Measurements from ENCODE around the gene SUSD3.
"Not testable (repeated sequence)": the region's sequence is repeated elsewhere in the genome, so short reads cannot be mapped to it uniquely, and the experiment has no call there.

The SUSD3 gene

DNA sequence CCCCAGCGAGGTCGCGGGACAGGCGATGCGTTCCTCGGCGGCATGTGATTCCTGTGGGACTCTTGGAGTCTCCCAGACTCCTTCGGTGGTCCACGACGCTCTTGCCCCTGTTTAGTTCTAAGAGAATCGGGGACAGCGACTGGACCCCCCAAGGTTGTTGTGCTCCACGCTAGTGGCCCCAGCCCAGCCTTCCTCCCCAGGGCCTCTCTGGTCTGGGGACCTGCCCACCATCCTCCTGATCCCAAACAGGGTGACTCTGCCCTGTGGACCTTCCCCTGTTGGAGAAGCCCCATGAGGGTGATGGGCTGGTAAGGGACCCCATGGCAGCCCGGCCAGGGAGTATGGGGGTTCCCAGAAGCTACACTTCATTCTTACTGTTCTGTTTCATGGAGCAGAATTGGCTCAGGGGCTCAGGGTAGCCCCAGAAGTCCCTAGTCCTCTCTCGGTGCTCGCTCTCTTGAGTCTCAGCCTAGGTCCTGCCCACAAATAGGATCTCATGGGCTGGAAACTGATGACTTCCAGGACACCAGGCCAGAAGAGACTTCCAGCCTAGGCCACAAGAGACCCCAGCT is 38.4 kb downstream of the SUSD3 start:
- no peaks in the 10 kb centered on the region for H3K36me3 ChIP-seq (ENCODE audit: control insufficient read depth in 5 of 5, insufficient read depth in 5 of 5, low read length in 5 of 5)
- peak overlapping the region; percentile 35 to 84 (median 80) for H3K9ac ChIP-seq (ENCODE audit: low read length in 5 of 5)
- H3K27me3 ChIP-seq (ENCODE audit: control insufficient read depth in 5 of 5, insufficient read depth in 4 of 5, low read length in 5 of 5): no peaks in the 10 kb centered on the region
- H3K27ac ChIP-seq (ENCODE audit: low read depth, low read length): peak overlapping the region; percentile 77
- H3K4me1 ChIP-seq (ENCODE audit: control insufficient read depth in 5 of 5, insufficient read depth in 5 of 5, low read length in 5 of 5): peaks cover 10 to 69% (median 60%) of the 10 kb centered on the region in 5 donors
- peak overlapping the region; percentile 71 to 87 (median 83) for H3K4me3 ChIP-seq (ENCODE audit: low read depth in 1 of 5, low read length in 5 of 5)
- H3K9me3 ChIP-seq (ENCODE audit: control insufficient read depth in 5 of 5, low read length in 5 of 5): peaks cover 0 to under 1% (median 0%) of the 10 kb centered on the region in 5 donors

GRCh38 chr9:93097511-93098201 is 39.2 kb downstream of the SUSD3 start:
- H3K9ac ChIP-seq (ENCODE audit: low read length in 5 of 5): peak overlapping the region in 4 of 5 donors; percentile 45 to 84 (median 80)
- H3K27me3 ChIP-seq (ENCODE audit: control insufficient read depth in 5 of 5, insufficient read depth in 4 of 5, low read length in 5 of 5): no peaks in the 10 kb centered on the region
- peak overlapping the region; percentile 77 for H3K27ac ChIP-seq (ENCODE audit: low read depth, low read length)
- H3K9me3 ChIP-seq (ENCODE audit: control insufficient read depth in 5 of 5, low read length in 5 of 5): no peaks in the 10 kb centered on the region
- peaks cover 10 to 66% (median 58%) of the 10 kb centered on the region in 5 donors for H3K4me1 ChIP-seq (ENCODE audit: control insufficient read depth in 5 of 5, insufficient read depth in 5 of 5, low read length in 5 of 5)
- H3K36me3 ChIP-seq (ENCODE audit: control insufficient read depth in 5 of 5, insufficient read depth in 5 of 5, low read length in 5 of 5): no peaks in the 10 kb centered on the region
- H3K4me3 ChIP-seq (ENCODE audit: low read depth in 1 of 5, low read length in 5 of 5): peak overlapping the region in 4 of 5 donors; percentile 71 to 87 (median 80)

DNA sequence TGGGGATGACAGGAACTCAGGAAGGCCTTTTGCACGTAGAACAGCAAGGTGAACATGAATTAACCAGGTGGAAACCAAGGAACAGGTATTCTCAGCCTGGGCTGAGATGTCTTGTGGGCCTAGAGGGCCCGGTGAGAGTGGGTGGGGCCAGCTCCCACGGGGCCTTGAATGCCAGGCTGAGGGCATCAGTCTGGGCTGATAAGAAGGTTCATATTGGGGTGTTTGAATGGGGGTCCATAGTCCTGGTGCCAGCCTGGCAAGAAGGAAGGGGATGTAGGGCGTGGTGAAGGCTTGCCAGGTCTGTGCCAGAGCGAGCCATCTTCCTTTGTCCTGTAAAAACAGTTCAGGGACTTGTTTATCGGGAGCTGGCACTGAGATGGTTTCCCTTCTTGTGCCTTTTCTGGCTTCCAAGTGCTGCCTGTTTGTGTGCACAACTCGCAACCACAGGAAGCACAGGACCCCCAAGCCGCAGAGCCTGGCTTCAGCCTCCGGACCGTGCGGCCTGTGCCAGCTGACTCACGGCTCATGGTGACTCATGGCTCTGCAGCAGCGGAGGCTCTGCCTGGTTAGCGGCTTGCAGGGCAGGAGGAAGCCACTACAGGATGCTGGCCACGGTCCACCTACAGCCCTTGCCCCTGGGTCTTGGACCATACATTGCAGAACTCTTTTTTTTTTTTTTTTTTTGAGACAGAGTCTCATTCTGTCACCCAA is 39.9 kb downstream of the SUSD3 start:
- H3K9ac ChIP-seq (ENCODE audit: low read length in 5 of 5): peak overlapping the region in 3 of 5 donors; percentile 45 to 56 (median 48)
- H3K9me3 ChIP-seq (ENCODE audit: control insufficient read depth in 5 of 5, low read length in 5 of 5): no peaks in the 10 kb centered on the region
- peak overlapping the region; percentile 77 for H3K27ac ChIP-seq (ENCODE audit: low read depth, low read length)
- H3K4me3 ChIP-seq (ENCODE audit: low read depth in 1 of 5, low read length in 5 of 5): peak overlapping the region in 4 of 5 donors; percentile 21 to 87 (median 60)
- H3K36me3 ChIP-seq (ENCODE audit: control insufficient read depth in 5 of 5, insufficient read depth in 5 of 5, low read length in 5 of 5): no peaks in the 10 kb centered on the region
- no peaks in the 10 kb centered on the region for H3K27me3 ChIP-seq (ENCODE audit: control insufficient read depth in 5 of 5, insufficient read depth in 4 of 5, low read length in 5 of 5)
- peaks cover 10 to 59% (median 54%) of the 10 kb centered on the region in 5 donors for H3K4me1 ChIP-seq (ENCODE audit: control insufficient read depth in 5 of 5, insufficient read depth in 5 of 5, low read length in 5 of 5)

GRCh38 chr9:93099551-93100275 is 41.2 kb downstream of the SUSD3 start:
- Histone ChIP-seq H3K9me3 (ENCODE audit: control insufficient read depth in 5 of 5, low read length in 5 of 5) (peaks cover 0 to 9% (median 0%) of the 10 kb centered on the region in 5 donors), H3K36me3 (ENCODE audit: control insufficient read depth in 5 of 5, insufficient read depth in 5 of 5, low read length in 5 of 5) (peaks cover 0 to 3% (median 0%) of the 10 kb centered on the region in 5 donors), H3K27me3 (ENCODE audit: control insufficient read depth in 5 of 5, insufficient read depth in 4 of 5, low read length in 5 of 5) (no peaks in the 10 kb centered on the region), H3K4me3 (ENCODE audit: low read depth in 1 of 5, low read length in 5 of 5) (no peak overlapping the region), H3K27ac (ENCODE audit: low read depth, low read length) (peak overlapping the region; percentile 30), H3K4me1 (ENCODE audit: control insufficient read depth in 5 of 5, insufficient read depth in 5 of 5, low read length in 5 of 5) (peaks cover 9 to 46% (median 42%) of the 10 kb centered on the region in 5 donors), H3K9ac (ENCODE audit: low read length in 5 of 5) (no peak overlapping the region)

DNA sequence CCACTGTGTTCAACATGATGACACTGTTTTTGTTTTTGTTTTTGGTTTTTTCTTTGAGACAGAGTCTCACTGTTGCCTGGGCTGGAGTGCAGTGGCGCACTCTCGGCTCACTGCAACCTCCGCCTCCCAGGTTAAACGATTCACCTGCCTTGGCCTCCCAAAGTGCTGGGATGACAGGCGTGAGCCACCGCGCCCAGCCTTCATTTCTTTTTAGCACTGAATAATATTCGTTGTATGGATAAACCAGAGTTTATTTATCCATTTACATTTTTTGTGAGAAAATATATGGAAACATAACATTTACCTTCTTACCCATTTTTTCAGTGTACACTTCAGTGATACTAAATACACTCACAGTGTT is 41.8 kb downstream of the SUSD3 start:
- H3K27me3 ChIP-seq (ENCODE audit: control insufficient read depth in 5 of 5, insufficient read depth in 4 of 5, low read length in 5 of 5): no peaks in the 10 kb centered on the region
- peaks cover 0 to 9% (median 0%) of the 10 kb centered on the region in 5 donors for H3K9me3 ChIP-seq (ENCODE audit: control insufficient read depth in 5 of 5, low read length in 5 of 5)
- H3K4me1 ChIP-seq (ENCODE audit: control insufficient read depth in 5 of 5, insufficient read depth in 5 of 5, low read length in 5 of 5): peaks cover 8 to 40% (median 37%) of the 10 kb centered on the region in 5 donors
- H3K36me3 ChIP-seq (ENCODE audit: control insufficient read depth in 5 of 5, insufficient read depth in 5 of 5, low read length in 5 of 5): peaks cover 0 to 3% (median 0%) of the 10 kb centered on the region in 5 donors
- H3K9ac ChIP-seq (ENCODE audit: low read length in 5 of 5): no peak overlapping the region
- H3K27ac ChIP-seq (ENCODE audit: low read depth, low read length): no peak overlapping the region
- H3K4me3 ChIP-seq (ENCODE audit: low read depth in 1 of 5, low read length in 5 of 5): no peak overlapping the region

DNA sequence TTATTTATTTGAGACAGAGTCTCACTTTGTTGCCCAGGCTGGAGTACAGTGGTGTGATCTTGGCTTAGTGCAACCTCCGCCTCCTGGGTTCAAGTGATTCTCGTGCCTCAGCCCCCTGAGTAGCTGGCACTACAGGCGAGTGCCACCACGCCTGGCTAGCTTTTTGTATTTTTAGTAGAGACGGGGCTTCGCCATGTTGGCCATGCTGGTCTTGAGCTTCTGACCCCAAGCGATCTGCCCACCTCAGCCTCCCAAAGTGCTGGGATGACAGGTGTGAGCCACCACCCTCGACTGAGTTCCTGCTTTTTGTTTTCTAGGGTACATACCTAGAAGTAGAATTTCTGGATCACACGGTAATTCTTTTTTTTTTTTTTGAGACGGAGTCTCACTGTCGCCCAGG is 42.6 kb downstream of the SUSD3 start:
- H3K4me3 ChIP-seq (ENCODE audit: low read depth in 1 of 5, low read length in 5 of 5); H3K9ac ChIP-seq (ENCODE audit: low read length in 5 of 5); H3K27me3 ChIP-seq (ENCODE audit: control insufficient read depth in 5 of 5, insufficient read depth in 4 of 5, low read length in 5 of 5); H3K9me3 ChIP-seq (ENCODE audit: control insufficient read depth in 5 of 5, low read length in 5 of 5); H3K36me3 ChIP-seq (ENCODE audit: control insufficient read depth in 5 of 5, insufficient read depth in 5 of 5, low read length in 5 of 5); H3K27ac ChIP-seq (ENCODE audit: low read depth, low read length): not testable (repeated sequence)
- peaks cover 8 to 40% (median 37%) of the 10 kb centered on the region in 5 donors for H3K4me1 ChIP-seq (ENCODE audit: control insufficient read depth in 5 of 5, insufficient read depth in 5 of 5, low read length in 5 of 5)

DNA sequence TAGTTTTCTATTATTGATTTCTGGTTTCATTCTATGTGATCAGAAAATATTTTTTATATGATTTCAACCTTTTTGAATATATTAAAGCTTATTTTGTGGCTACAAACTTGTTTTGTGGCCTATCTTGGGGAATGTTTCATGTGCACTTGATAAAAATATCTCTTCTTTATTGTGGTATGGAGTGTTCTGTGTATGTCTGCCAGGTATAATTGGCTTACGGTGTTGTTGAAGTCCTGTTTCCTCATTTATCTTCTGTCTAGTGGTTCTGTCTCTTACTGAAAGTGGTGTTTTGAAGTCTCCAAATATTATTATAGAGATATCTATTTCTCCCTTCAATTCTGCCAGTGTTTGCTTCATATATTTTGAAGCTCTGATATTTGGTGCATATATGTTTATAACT is 47.1 kb downstream of the SUSD3 start:
- H3K9me3 ChIP-seq (ENCODE audit: control insufficient read depth in 5 of 5, low read length in 5 of 5): peaks cover 0 to 9% (median 0%) of the 10 kb centered on the region in 5 donors
- H3K4me1 ChIP-seq (ENCODE audit: control insufficient read depth in 5 of 5, insufficient read depth in 5 of 5, low read length in 5 of 5): peaks cover 0 to 12% (median 2%) of the 10 kb centered on the region in 5 donors
- H3K9ac ChIP-seq (ENCODE audit: low read length in 5 of 5): no peak overlapping the region
- no peak overlapping the region for H3K27ac ChIP-seq (ENCODE audit: low read depth, low read length)
- peaks cover 3 to 18% (median 17%) of the 10 kb centered on the region in 5 donors for H3K36me3 ChIP-seq (ENCODE audit: control insufficient read depth in 5 of 5, insufficient read depth in 5 of 5, low read length in 5 of 5)
- H3K4me3 ChIP-seq (ENCODE audit: low read depth in 1 of 5, low read length in 5 of 5): no peak overlapping the region
- H3K27me3 ChIP-seq (ENCODE audit: control insufficient read depth in 5 of 5, insufficient read depth in 4 of 5, low read length in 5 of 5): no peaks in the 10 kb centered on the region

DNA sequence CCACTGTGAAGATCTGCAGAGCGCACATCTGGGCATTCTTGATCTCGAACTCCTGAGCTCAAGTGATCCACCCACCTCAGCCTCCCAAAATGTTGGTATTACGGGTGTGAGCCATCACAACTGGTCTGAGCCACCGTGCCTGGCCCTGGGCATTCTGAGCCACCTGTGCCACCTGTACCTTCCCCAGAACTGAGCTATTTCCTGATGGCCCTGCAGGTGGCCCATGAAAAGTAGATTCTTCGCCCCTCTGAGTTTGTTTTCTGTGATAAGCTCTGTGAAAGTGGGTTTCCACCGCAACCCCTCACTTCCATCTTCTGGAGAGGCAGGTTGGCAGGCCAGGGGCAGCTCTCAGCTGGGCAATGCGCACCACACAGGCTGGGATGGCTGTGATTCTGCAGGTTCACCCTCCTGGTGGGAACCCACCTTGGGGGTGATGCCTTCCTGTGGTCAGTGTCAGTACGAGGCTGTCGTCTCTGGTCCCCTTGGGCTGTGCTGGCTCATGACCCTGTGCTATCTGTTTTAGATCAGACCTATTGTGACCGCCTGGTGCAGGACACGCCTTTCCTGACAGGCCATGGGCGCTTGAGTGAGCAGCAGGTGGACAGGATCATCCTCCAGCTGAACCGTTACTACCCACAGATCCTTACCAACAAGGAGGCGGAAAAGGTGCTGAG is 48.8 kb downstream of the SUSD3 start:
- peaks cover 3 to 35% (median 28%) of the 10 kb centered on the region in 5 donors for H3K36me3 ChIP-seq (ENCODE audit: control insufficient read depth in 5 of 5, insufficient read depth in 5 of 5, low read length in 5 of 5)
- H3K4me3 ChIP-seq (ENCODE audit: low read depth in 1 of 5, low read length in 5 of 5): no peak overlapping the region
- H3K9me3 ChIP-seq (ENCODE audit: control insufficient read depth in 5 of 5, low read length in 5 of 5): peaks cover 0 to 9% (median 0%) of the 10 kb centered on the region in 5 donors
- H3K4me1 ChIP-seq (ENCODE audit: control insufficient read depth in 5 of 5, insufficient read depth in 5 of 5, low read length in 5 of 5): peaks cover 0 to 15% (median 2%) of the 10 kb centered on the region in 5 donors
- no peak overlapping the region for H3K9ac ChIP-seq (ENCODE audit: low read length in 5 of 5)
- no peaks in the 10 kb centered on the region for H3K27me3 ChIP-seq (ENCODE audit: control insufficient read depth in 5 of 5, insufficient read depth in 4 of 5, low read length in 5 of 5)
- H3K27ac ChIP-seq (ENCODE audit: low read depth, low read length): no peak overlapping the region

- Histone ChIP-seq H3K9me3 (ENCODE audit: control insufficient read depth in 5 of 5, low read length in 5 of 5) (peaks cover 0 to 9% (median 0%) of the 10 kb centered on the region in 5 donors), H3K4me3 (ENCODE audit: low read depth in 1 of 5, low read length in 5 of 5) (no peak overlapping the region), H3K4me1 (ENCODE audit: control insufficient read depth in 5 of 5, insufficient read depth in 5 of 5, low read length in 5 of 5) (peaks cover 0 to 15% (median 2%) of the 10 kb centered on the region in 5 donors), H3K27me3 (ENCODE audit: control insufficient read depth in 5 of 5, insufficient read depth in 4 of 5, low read length in 5 of 5) (no peaks in the 10 kb centered on the region), H3K36me3 (ENCODE audit: control insufficient read depth in 5 of 5, insufficient read depth in 5 of 5, low read length in 5 of 5) (peaks cover 3 to 40% (median 33%) of the 10 kb centered on the region in 5 donors), H3K9ac (ENCODE audit: low read length in 5 of 5) (no peak overlapping the region), H3K27ac (ENCODE audit: low read depth, low read length) (no peak overlapping the region)
Measured at GRCh38 chr9:93107825-93108161, 49.3 kb downstream of the SUSD3 start.
